ENCODE results near the gene CHCHD5.
"Not testable (repeated sequence)": the region's sequence is repeated elsewhere in the genome, so short reads cannot be mapped to it uniquely, and the experiment has no call there.

The CHCHD5 gene

GRCh38 chr2:112588611-112589045 is 4.2 kb downstream of the CHCHD5 start:
- no peak for DNase-seq (ENCODE audit: low read depth)

DNA sequence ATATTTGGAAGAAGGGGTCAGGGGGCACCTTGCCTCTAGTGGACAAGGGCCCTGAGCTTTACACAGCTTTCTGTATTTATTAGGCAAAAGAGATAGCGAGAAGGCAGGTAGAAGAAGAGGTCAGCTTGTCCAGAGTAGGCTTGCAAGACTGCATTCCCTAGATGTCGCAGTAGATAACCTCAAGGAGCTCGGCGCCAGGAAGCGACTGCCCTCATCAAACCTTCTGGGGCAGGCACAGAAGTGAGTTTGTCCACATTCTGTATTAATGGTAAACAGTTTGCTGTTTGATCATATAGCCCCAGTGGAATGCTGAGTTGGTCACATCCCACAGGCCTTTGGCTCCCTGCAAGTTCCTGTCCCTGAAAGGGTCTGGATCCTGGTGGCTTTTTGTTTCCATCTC is 7.0 kb downstream of the CHCHD5 start:
- DNase-seq (ENCODE audit: low read depth): no peak

GRCh38 chr2:112593736-112594135 is 9.3 kb downstream of the CHCHD5 start:
- DNase-seq (ENCODE audit: low read depth): no peak

DNA sequence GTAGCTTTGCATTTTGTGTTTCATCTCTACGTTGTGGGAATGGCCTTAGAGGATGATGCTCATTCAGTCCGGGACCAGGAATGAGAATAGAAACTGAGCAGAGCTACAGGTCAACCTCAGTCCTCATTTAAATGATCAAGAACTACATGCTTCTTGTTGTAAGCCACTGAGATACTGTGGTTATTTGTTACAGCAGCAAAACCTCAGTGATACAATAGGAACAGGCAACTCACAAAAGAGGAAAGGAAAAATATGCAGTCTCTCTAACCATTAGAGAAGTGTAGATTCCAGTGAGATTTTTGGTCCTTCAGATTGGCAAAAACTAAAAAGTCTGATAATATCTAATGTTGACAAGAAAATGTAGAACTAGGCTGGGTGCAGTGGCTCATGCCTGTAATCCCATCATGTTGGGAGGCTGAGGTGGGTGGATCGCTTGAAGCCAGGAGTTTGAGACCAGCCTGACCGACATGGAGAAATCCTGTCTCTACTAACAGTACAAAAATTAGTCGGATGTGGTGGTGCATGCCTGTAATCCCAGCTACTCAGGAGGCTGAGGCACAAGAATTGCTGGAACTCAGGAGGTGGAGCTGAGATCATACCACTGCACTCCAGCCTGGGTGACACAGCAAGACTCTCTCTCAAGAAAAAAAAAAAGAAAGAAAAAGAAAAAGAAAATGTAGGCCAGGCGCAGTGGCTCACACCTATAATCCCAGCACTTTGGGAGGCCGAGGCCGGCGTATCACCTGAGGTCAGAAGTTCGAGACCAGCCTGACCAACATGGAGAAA is 13.3 kb downstream of the CHCHD5 start:
- no peak for DNase-seq (ENCODE audit: low read depth)

GRCh38 chr2:112600634-112601033 is 16.2 kb downstream of the CHCHD5 start:
- DNase-seq (ENCODE audit: low read depth): no peak

GRCh38 chr2:112601754-112602153 is 17.3 kb downstream of the CHCHD5 start:
- DNase-seq (ENCODE audit: low read depth): no peak

DNA sequence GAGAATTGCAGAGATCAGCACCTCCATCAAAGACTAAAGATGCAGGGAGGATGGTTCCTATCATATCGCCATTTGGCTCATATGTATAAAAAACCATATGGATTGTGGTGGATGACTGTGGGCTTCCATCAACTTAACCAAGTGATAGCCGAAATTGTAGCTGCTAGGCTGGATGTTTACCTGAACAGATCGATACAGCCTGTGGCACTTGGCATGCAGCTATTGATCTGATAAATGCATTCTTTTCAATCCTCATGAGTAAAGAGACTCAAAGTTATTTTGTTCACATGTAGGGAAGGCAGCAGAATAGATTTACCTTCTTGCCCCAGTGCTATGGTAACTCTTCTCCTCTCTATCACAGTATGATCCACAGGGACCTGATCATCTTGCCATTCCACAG is 18.5 kb downstream of the CHCHD5 start:
- DNase-seq (ENCODE audit: low read depth): no peak

- DNase-seq (ENCODE audit: low read depth): no peak
These were observed 19.3 kb downstream of the CHCHD5 start for GRCh38 chr2:112603731-112604130.

GRCh38 chr2:112604952-112605351 is 20.5 kb downstream of the CHCHD5 start:
- no peak for DNase-seq (ENCODE audit: low read depth)

DNA sequence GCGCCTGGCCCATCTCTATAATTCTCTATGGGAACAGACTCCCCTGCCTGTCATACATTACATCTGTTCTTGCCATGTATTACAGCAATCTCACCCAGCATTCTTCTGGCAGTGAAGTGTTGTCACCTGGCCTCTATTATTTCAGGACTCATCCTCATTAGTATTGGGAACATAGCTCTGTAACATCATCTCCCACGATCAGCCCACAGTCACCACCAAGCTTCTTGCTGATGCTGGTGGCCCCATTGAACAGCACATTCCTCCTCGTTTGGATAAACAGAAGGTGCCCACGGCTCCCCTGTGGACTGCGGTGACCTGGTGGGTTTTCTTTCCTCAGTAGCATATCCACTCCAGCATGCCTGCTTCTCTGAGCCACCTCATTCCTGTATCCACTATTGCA is 21.5 kb downstream of the CHCHD5 start:
- no peak for DNase-seq (ENCODE audit: low read depth)

DNA sequence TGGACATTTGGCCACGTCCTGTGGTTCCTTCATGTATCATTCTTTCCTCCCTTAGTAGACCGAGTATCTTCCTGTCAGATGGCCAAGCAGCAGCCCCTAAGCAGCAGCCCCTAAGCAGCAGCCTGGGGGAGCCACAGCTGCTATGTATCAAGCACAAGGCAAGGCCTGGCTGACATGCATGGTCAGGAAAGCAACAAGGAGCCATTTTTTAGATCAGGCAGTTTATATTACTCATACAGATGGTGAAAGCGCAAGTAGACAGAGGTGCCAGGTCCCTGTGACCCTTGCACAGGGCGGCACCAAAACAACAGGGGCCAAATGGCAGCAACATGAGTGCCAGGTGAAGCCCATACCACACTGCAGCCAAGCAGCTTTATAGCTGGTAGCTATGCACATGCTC is 22.1 kb downstream of the CHCHD5 start:
- DNase-seq (ENCODE audit: low read depth): no peak

- DNase-seq (ENCODE audit: low read depth): no peak
These were observed 23.4 kb downstream of the CHCHD5 start for GRCh38 chr2:112607680-112608438.

DNA sequence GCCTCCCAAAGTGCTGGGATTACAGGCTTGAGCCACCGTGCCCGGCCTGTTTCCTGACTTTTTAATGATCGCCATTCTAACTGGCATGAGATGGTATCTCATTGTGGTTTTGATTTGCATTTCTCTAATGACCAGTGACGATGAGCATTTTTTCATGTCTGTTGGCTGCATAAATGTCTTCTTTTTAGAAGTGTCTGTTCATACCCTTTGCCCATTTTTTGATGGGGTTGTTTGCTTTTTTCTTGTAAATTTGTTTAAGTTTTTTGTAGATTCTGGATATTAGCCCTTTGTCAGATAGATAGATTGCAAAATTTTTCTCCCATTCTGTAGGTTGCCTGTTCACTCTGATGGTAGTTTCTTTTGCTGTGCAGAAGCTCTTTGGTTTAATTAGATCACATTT is 24.9 kb downstream of the CHCHD5 start:
- DNase-seq (ENCODE audit: low read depth): not testable (repeated sequence)

GRCh38 chr2:112612283-112612682 is 27.9 kb downstream of the CHCHD5 start:
- DNase-seq (ENCODE audit: low read depth): not testable (repeated sequence)

- DNase-seq (ENCODE audit: low read depth): no peak
These were observed 29.9 kb downstream of the CHCHD5 start for GRCh38 chr2:112614201-112614840.

DNA sequence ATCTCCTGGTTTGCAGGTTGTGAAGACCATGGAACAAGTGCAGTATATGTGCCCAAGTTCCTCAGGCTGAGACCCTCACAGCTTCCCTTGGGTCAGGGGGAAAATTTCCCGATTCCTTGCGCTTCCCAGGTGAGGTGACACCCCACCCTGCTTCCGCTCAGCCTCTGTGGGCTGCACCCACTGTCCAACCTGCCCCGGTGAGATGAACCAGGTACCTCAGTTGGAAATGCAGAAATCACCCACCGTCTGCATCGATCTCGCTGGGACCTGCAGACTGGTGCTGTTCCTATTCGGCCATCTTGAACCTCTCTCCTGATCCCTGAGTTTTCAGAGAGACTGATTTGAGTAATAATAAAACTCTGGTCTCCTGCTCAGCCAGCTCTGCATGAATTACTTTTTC is 30.6 kb downstream of the CHCHD5 start:
- DNase-seq (ENCODE audit: low read depth): no peak

GRCh38 chr2:112615798-112616197 is 31.4 kb downstream of the CHCHD5 start:
- DNase-seq (ENCODE audit: low read depth): not testable (repeated sequence)

GRCh38 chr2:112618383-112618782 is 34.0 kb downstream of the CHCHD5 start:
- no peak for DNase-seq (ENCODE audit: low read depth)

GRCh38 chr2:112621790-112622527 is 37.5 kb downstream of the CHCHD5 start:
- no peak for DNase-seq (ENCODE audit: low read depth)

- no peak for DNase-seq (ENCODE audit: low read depth)
These were observed 38.1 kb downstream of the CHCHD5 start for GRCh38 chr2:112622528-112622849.

DNA sequence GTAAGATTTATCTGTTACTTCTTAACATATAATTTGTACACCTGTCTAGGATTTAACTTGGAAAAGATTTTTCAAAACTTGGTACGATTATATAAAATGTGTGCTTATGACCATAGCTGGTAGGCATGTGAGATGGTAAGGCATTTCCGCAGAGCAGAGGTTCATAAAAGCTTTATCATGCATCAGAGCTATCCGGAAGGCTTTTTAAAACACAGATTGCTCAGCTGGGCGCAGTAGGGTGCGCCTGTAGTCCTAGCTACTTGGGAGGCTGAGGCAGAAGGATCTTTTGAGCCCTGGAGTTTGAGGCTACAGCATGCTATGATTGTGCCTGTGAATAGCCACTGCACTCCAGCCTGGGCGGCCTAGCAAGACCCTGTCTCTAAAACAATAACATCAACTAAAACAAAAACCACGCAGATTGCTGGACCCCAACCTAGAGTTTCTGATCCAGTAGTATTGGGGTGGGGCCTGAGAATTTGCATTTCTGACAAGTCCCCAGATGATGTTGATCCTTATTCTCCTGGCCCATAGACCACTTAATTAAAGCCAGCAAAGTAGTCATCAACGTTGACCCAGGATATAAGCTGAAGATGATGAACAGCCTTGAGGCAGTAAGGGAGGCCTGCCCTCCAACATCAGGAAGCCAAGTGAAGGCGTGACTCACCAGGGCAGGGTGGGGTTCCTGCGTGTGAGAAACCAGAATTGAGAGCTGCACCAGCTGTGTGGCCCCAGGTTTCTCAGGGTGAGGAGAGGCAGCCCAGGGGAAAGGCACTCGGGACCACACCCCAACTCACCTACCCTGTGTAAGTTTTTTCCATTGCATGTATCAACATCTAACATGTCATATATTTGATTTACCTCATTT is 39.7 kb downstream of the CHCHD5 start:
- DNase-seq (ENCODE audit: low read depth): peak; percentile 61
